ENCODE results near the gene TESPA1. TPM values are rescaled to one million over a fixed set of nuclear protein-coding genes. Genes with fewer than 3 reads are reported as not detected.

TESPA1 gene
- total RNA-seq, 1 experiment from 2014 or later = not detected

GRCh38 chr12:54933376-54933775 lies 51.2 kb downstream of the TESPA1 start:
- Mint-ChIP-seq H3K9me3 (ENCODE audit: low read depth, unreplicated experiment) (peaks cover 23% of the 10 kb centered on the region), H3K4me1 (ENCODE audit: low read depth, unreplicated experiment) (peaks cover 38% of the 10 kb centered on the region), H3K27ac (ENCODE audit: unreplicated experiment) (no peak overlapping the region), H3K27me3 (ENCODE audit: unreplicated experiment) (no peaks in the 10 kb centered on the region), H3K36me3 (ENCODE audit: insufficient read depth, unreplicated experiment) (peaks cover 5% of the 10 kb centered on the region), H3K4me3 (ENCODE audit: low read depth, unreplicated experiment) (no peak overlapping the region)
- no peak for TF ChIP-seq CTCF (IDR thresholded peaks at IDR 0.05; ENCODE audit: unreplicated experiment)
- intact Hi-C loops (cut with micrococcal nuclease; ENCODE audit: unreplicated experiment) = no loop called here
- no TSS peak for BruUV-seq (replicated peaks)
- DNase-seq = no peak
- CTCF ChIA-PET = no interaction called here

- Mint-ChIP-seq H3K36me3 (ENCODE audit: insufficient read depth, unreplicated experiment) (peaks cover 5% of the 10 kb centered on the region), H3K27ac (ENCODE audit: unreplicated experiment) (no peak overlapping the region), H3K4me1 (ENCODE audit: low read depth, unreplicated experiment) (peaks cover 38% of the 10 kb centered on the region), H3K9me3 (ENCODE audit: low read depth, unreplicated experiment) (peaks cover 23% of the 10 kb centered on the region), H3K4me3 (ENCODE audit: low read depth, unreplicated experiment) (no peak overlapping the region), H3K27me3 (ENCODE audit: unreplicated experiment) (no peaks in the 10 kb centered on the region)
- peak; percentile 23 for DNase-seq
- TF ChIP-seq CTCF (IDR thresholded peaks at IDR 0.05; ENCODE audit: unreplicated experiment) = no peak
- no TSS peak for BruUV-seq (replicated peaks)
- CTCF ChIA-PET = no interaction called here
- intact Hi-C loops (cut with micrococcal nuclease; ENCODE audit: unreplicated experiment) = no loop called here
Observed at GRCh38 chr12:54932691-54933090, 51.9 kb downstream of the TESPA1 start.

- Mint-ChIP-seq H3K27ac (ENCODE audit: unreplicated experiment) (no peak overlapping the region), H3K4me3 (ENCODE audit: low read depth, unreplicated experiment) (no peak overlapping the region), H3K4me1 (ENCODE audit: low read depth, unreplicated experiment) (peaks cover 35% of the 10 kb centered on the region), H3K9me3 (ENCODE audit: low read depth, unreplicated experiment) (peaks cover 25% of the 10 kb centered on the region), H3K27me3 (ENCODE audit: unreplicated experiment) (no peaks in the 10 kb centered on the region), H3K36me3 (ENCODE audit: insufficient read depth, unreplicated experiment) (peaks cover 5% of the 10 kb centered on the region)
- no TSS peak for BruUV-seq (replicated peaks)
- intact Hi-C loops (cut with micrococcal nuclease; ENCODE audit: unreplicated experiment) = no loop called here
- DNase-seq = no peak
- no peak for TF ChIP-seq CTCF (IDR thresholded peaks at IDR 0.05; ENCODE audit: unreplicated experiment)
- CTCF ChIA-PET = no interaction called here
Observed at GRCh38 chr12:54932038-54932437, 52.5 kb downstream of the TESPA1 start.

- H3K27me3 Mint-ChIP-seq (ENCODE audit: unreplicated experiment) = no peaks in the 10 kb centered on the region
- H3K27ac Mint-ChIP-seq (ENCODE audit: unreplicated experiment) = no peak overlapping the region
- no peak for DNase-seq
- H3K4me1 Mint-ChIP-seq (ENCODE audit: low read depth, unreplicated experiment) = peaks cover 14% of the 10 kb centered on the region
- no TSS peak for BruUV-seq (replicated peaks)
- no peak for TF ChIP-seq CTCF (IDR thresholded peaks at IDR 0.05; ENCODE audit: unreplicated experiment)
- peaks cover 25% of the 10 kb centered on the region for H3K9me3 Mint-ChIP-seq (ENCODE audit: low read depth, unreplicated experiment)
- H3K36me3 Mint-ChIP-seq (ENCODE audit: insufficient read depth, unreplicated experiment) = no peaks in the 10 kb centered on the region
- CTCF ChIA-PET = no interaction called here
- intact Hi-C loops (cut with micrococcal nuclease; ENCODE audit: unreplicated experiment) = loop anchor here (1.0 kb wide), 1 partner anchor 41 kb away; no protein-coding TSS in a partner anchor
- H3K4me3 Mint-ChIP-seq (ENCODE audit: low read depth, unreplicated experiment) = no peak overlapping the region
Observed at GRCh38 chr12:54929998-54930397, 54.6 kb downstream of the TESPA1 start.
